GM12878 (cell line): ENCODE data around the gene DNAJC13. TPM values are rescaled to one million over a fixed set of nuclear protein-coding genes. Genes with fewer than 3 reads are reported as not detected.

Experiments used
- ATAC-seq: fragments of 200-7000 bp; cut with Tn5 transposase; 3 replicates; pipeline ENCODE4 v1.9.1; 2020; ENCODE audit warnings: mild to moderate bottlenecking, moderate library complexity
- BruUV-seq: library from RNA; stranded (reverse); fragments of 400-500 nt; replicated peaks from 2 replicates; lab custom pipeline; 2021; lab: Mats Ljungman, UMichigan
- CTCF ChIA-PET: fragments of 300-600 bp; sonication (Branson Sonifier 250); formaldehyde crosslinking; extraction: SDS; loops from one replicate; lab custom pipeline; 2021; ENCODE audit warnings: inconsistent platforms; lab: Yijun Ruan, JAX
- POLR2A ChIA-PET: fragments of 350-600 bp; formaldehyde crosslinking; extraction: SDS; loops from one replicate; lab custom pipeline; 2021; ENCODE audit warnings: inconsistent platforms; lab: Charles Lee
- RAD21 ChIA-PET: fragments of 300-600 bp; sonication (Branson Sonifier 250); formaldehyde crosslinking; loops from one replicate; lab custom pipeline; 2023; ENCODE audit warnings: antibody characterized with exemption; ENCODE audit not compliant: unreplicated experiment; lab: Charles Lee
- SMC1A ChIA-PET: fragments of 300-600 bp; sonication (Branson Sonifier 250); formaldehyde crosslinking; loops from one replicate; lab custom pipeline; 2023; ENCODE audit not compliant: unreplicated experiment, uncharacterized antibody; lab: Charles Lee
- DNase-seq: peaks from one replicate; pipeline ENCODE4 v3.0.0-alpha.2; 2011; ENCODE audit warnings: low read depth, low spot score
- FAIRE-seq: peaks from 3 replicates; lab custom pipeline; 2011; peaks lifted over from hg19 to GRCh38; lab: Jason Lieb, UNC
- H2AFZ ChIP-seq: 2 replicates; pipeline ENCODE4 v1.6.0; 2011; ENCODE audit warnings: low read depth, low read length, control low read depth; ENCODE audit not compliant: control insufficient read depth
- H3K27ac ChIP-seq: 2 replicates; pipeline ENCODE4 v1.5.1; 2011; ENCODE audit warnings: control low read depth; ENCODE audit not compliant: control insufficient read depth, insufficient read depth
- H3K27me3 ChIP-seq, 2 experiments: replicated peaks in 1 of 2; 2 replicates each; pipeline versions ENCODE4 v1.6.0 to v1.6.1; 2011; ENCODE audit warnings: low read length in 1 of 2; ENCODE audit not compliant: control insufficient read depth in 2 of 2, insufficient read depth in 2 of 2
- H3K36me3 ChIP-seq, 2 experiments: 2 replicates each; pipeline ENCODE4 v1.5.1; 2011; ENCODE audit warnings: low read length in 1 of 2; ENCODE audit not compliant: control insufficient read depth in 2 of 2, insufficient read depth in 2 of 2
- H3K4me1 ChIP-seq: 2 replicates; pipeline ENCODE4 v1.6.1; 2011; ENCODE audit warnings: mild to moderate bottlenecking, low read length, moderate library complexity, mixed read lengths; ENCODE audit not compliant: control insufficient read depth, insufficient read depth
- H3K4me2 ChIP-seq: 2 replicates; pipeline ENCODE4 v1.6.0; 2011; ENCODE audit warnings: control low read depth; ENCODE audit not compliant: control insufficient read depth, insufficient read depth
- H3K4me3 ChIP-seq: fragments of 200-600 bp; sonication (generic); 2 replicates; pipeline ENCODE4 v1.5.1; 2016
- H3K79me2 ChIP-seq: 2 replicates; pipeline ENCODE4 v1.6.0; 2011; ENCODE audit warnings: low read length; ENCODE audit not compliant: control insufficient read depth, insufficient read depth
- H3K9ac ChIP-seq: 2 replicates; pipeline ENCODE4 v1.8.0; 2011; ENCODE audit warnings: low read length, control low read depth, mixed read lengths; ENCODE audit not compliant: control insufficient read depth, insufficient read depth
- H3K9me3 ChIP-seq: replicated peaks from 3 replicates; pipeline ENCODE4 v1.5.1; 2011; ENCODE audit warnings: mild to moderate bottlenecking, low read length; ENCODE audit not compliant: control insufficient read depth, insufficient read depth
- H4K20me1 ChIP-seq: 2 replicates; pipeline ENCODE4 v1.6.0; 2011; ENCODE audit not compliant: control insufficient read depth, insufficient read depth
- MTA3 ChIP-seq: IDR thresholded peaks from 2 replicates; pipeline ENCODE4 v1.6.1; 2012; ENCODE audit warnings: low read length, inconsistent platforms, borderline replicate concordance
- SKIL ChIP-seq: fragments of 450-650 bp; IDR thresholded peaks from 2 replicates; pipeline ENCODE4 v1.6.1; 2017; ENCODE audit warnings: mild to moderate bottlenecking, low read depth, inconsistent platforms; ENCODE audit not compliant: poor library complexity, severe bottlenecking
- WGBS: methylation state at CpG from one replicate; pipeline ENCODE4 v1.1.6; 2016; ENCODE audit warnings: low lambda C conversion rate; ENCODE audit not compliant: insufficient replicate concordance, insufficient coverage; ENCODE audit errors: missing lambda C conversion rate; 5-methylcytosine and 5-hydroxymethylcytosine counted together
- in situ Hi-C: fragments of 300-500 bp; cut with MboI; formaldehyde crosslinking; loops from 9 replicates; pipeline ENCODE4 v1.14.3; 2018; ENCODE audit warnings: mixed read lengths
- intact Hi-C: fragments of 100-400 bp; cut with micrococcal nuclease; formaldehyde crosslinking; loops from one replicate; pipeline ENCODE4 v1.14.2; 2022; ENCODE audit not compliant: unreplicated experiment
- polyA plus RNA-seq, 11 experiments: library from polyadenylated mRNA; depleted of rRNA in 4 of 11; unstranded in 6 of 11; stranded (reverse) in 5 of 11; fragments of >200 nt; fragmentation: Nextera tagmentation in 4 of 11; fragmentation: Illumina TruSeq in 1 of 11; extraction: Ambion mirVana in 4 of 11; extraction: Trizol in 1 of 11; gene quantifications; 1 replicate in 1 of 11; 2 replicates in 10 of 11; pipeline versions ENCODE4 v1.2.1 to v1.2.3, GENCODE V29; 2011 to 2016; ENCODE audit warnings: inconsistent platforms in 2 of 11, missing spikeins in 2 of 11, low read depth in 1 of 11
- total RNA-seq, 4 experiments: library from RNA; depleted of rRNA in 3 of 4; stranded (reverse); fragments of >200 nt in 3 of 4; fragmentation: Illumina TruSeq in 1 of 4; extraction: Trizol in 1 of 4; gene quantifications; 2 replicates each; pipeline versions ENCODE4 v1.2.1 to v1.2.3, GENCODE V29; 2013 to 2021

DNAJC13 gene
- total and polyA plus RNA-seq, 10 of the 15 experiments (the other 5 are each of a cell fraction or from before 2014, with no cell fraction given): 8.3 to 33.9 (median 17.0) TPM

DNA sequence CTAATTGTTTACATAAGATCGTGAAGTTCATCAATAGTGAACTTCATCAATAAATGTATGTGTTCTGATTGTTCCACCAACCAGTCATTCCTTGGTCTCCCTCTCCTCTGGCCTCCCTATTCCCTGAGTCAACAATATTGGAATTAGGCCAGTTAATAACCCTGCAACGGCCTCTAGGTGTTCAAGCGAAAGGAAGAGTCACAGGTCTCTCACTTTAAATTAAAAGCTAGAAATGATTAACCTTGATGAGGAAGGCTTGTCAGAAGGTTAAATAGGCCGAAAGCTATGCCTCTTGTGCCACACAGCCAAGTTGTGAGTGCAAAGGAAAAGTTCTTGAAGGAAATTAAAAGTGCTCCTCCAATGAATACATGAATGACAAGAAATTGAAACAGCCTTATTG, 90.4 kb downstream of the DNAJC13 start (continued):
- TF ChIP-seq SKIL: no peak

GRCh38 chr3:132509096-132509495, 91.8 kb downstream of the DNAJC13 start:
- H3K9me3 ChIP-seq: no peaks in the 10 kb centered on the region
- no peaks in the 10 kb centered on the region for H3K27me3 ChIP-seq
- 92% methylated on average over 1 of the region's 1 CpG for WGBS
- H3K4me2 ChIP-seq: no peak overlapping the region
- ChIA-PET POLR2A (no interaction called here), CTCF (interaction anchor here (0.5 to 2.5 kb wide), 5 partner anchors 13 to 1476 kb away, joined by 3 to 7 read pairs (median 3); no protein-coding TSS in a partner anchor), SMC1A (interaction anchor here (1.0 to 1.7 kb wide), 2 partner anchors 11 to 157 kb away, joined by 3 to 4 read pairs; no protein-coding TSS in a partner anchor), RAD21 (no interaction called here)
- FAIRE-seq: no peak
- H2AFZ ChIP-seq: no peak overlapping the region
- no peak overlapping the region for H3K9ac ChIP-seq
- DNase-seq: no peak
- H3K36me3 ChIP-seq: peaks cover 0 to 16% of the 10 kb centered on the region in 2 experiments; a peak in 2 of 4 replicates
- H3K4me3 ChIP-seq: no peak overlapping the region
- TF ChIP-seq MTA3: no peak
- in situ Hi-C loops (no loop called here), intact Hi-C loops (no loop called here)
- H3K79me2 ChIP-seq: no peaks in the 10 kb centered on the region
- H3K4me1 ChIP-seq: no peaks in the 10 kb centered on the region
- no TSS peak for BruUV-seq
- no peaks in the 10 kb centered on the region for H4K20me1 ChIP-seq
- no peak overlapping the region for H3K27ac ChIP-seq
- no peak for ATAC-seq
